LNCaP clone FGC (cell line): Measurements from ENCODE around the gene CEND1.

ENCODE experiments used
- DNase-seq: peaks from one replicate; pipeline ENCODE4 v3.0.0-alpha.2; 2011; ENCODE audit warnings: low read depth
- H3K4me3 ChIP-seq: 2 replicates; pipeline ENCODE4 v1.5.1; 2011; ENCODE audit warnings: mild to moderate bottlenecking, low read depth, low read length, control low read depth
- TF ChIP-seq, protein P1 (sequence below): IDR thresholded peaks from 2 replicates; pipeline ENCODE4 v1.5.1; 2012; ENCODE audit warnings: mild to moderate bottlenecking; ENCODE audit not compliant: control insufficient read depth, insufficient read depth; ENCODE audit errors: extremely low read depth

The CEND1 gene

GRCh38 chr11:794013-794765, 4.3 kb upstream of the CEND1 start:
- TF ChIP-seq, protein P1, sequence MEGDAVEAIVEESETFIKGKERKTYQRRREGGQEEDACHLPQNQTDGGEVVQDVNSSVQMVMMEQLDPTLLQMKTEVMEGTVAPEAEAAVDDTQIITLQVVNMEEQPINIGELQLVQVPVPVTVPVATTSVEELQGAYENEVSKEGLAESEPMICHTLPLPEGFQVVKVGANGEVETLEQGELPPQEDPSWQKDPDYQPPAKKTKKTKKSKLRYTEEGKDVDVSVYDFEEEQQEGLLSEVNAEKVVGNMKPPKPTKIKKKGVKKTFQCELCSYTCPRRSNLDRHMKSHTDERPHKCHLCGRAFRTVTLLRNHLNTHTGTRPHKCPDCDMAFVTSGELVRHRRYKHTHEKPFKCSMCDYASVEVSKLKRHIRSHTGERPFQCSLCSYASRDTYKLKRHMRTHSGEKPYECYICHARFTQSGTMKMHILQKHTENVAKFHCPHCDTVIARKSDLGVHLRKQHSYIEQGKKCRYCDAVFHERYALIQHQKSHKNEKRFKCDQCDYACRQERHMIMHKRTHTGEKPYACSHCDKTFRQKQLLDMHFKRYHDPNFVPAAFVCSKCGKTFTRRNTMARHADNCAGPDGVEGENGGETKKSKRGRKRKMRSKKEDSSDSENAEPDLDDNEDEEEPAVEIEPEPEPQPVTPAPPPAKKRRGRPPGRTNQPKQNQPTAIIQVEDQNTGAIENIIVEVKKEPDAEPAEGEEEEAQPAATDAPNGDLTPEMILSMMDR, result no peak
- no peak for DNase-seq
- peak overlapping the region; percentile 45 for H3K4me3 ChIP-seq

DNA sequence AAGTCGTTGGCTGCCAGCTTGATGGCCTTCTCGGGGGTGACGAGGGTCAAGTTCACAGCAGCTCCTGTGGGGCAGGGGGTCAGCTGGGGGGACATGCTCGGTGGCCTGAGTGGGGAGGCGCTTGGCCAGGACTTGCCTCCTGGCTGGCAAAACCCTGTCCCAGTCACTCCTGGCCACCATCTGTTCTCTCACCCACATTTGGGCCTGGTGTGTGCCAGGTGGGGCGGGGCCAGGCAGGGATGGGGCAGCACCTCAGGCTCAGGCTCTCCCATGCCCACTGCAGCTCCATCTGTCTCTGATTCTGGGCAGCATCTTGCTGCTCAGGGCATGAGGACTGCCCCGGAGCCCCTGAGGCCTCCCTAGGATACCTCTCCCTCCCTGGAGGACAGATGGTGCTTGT, 3.7 kb upstream of the CEND1 start:
- no peak overlapping the region for H3K4me3 ChIP-seq
- DNase-seq, result no peak
- TF ChIP-seq, protein P1, result no peak

DNA sequence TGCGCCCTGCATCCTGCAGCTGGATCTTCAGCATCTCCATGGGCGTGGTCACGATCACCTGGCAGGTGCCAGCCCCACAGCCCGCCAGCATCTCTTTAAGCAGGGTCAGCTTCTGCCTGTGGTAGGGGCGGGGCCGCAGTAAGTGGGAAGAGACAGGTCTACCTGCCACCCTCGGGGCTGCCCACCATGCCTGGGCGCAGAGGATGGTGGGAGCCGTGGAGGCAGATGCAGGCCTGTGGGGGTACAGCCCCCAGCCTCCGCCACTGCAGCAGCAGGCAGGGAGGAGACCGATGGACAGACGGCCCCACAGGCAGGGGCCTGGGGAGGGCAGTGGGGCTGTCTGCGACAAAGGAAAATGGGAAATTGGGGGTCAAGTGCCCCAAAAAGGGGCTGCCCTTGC, 3.0 kb upstream of the CEND1 start:
- H3K4me3 ChIP-seq, result no peak overlapping the region
- no peak for DNase-seq
- TF ChIP-seq, protein P1, result no peak

DNA sequence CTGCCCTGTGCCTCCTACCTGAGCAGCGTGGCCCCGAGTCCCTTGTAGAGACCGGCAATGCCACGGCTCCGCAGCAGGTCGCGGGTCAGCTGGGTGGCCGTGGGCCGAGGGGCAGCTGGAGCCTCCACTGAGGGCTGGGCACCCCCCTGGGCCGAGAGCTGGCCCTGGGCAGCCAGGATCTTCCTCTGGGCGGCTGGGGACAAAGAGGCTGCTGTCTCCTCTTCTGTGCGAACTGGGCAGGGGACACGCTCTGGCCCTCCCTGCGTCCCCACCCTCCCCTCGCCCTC, 2.6 kb upstream of the CEND1 start:
- TF ChIP-seq, protein P1, result no peak
- H3K4me3 ChIP-seq, result no peak overlapping the region
- no peak for DNase-seq

DNA sequence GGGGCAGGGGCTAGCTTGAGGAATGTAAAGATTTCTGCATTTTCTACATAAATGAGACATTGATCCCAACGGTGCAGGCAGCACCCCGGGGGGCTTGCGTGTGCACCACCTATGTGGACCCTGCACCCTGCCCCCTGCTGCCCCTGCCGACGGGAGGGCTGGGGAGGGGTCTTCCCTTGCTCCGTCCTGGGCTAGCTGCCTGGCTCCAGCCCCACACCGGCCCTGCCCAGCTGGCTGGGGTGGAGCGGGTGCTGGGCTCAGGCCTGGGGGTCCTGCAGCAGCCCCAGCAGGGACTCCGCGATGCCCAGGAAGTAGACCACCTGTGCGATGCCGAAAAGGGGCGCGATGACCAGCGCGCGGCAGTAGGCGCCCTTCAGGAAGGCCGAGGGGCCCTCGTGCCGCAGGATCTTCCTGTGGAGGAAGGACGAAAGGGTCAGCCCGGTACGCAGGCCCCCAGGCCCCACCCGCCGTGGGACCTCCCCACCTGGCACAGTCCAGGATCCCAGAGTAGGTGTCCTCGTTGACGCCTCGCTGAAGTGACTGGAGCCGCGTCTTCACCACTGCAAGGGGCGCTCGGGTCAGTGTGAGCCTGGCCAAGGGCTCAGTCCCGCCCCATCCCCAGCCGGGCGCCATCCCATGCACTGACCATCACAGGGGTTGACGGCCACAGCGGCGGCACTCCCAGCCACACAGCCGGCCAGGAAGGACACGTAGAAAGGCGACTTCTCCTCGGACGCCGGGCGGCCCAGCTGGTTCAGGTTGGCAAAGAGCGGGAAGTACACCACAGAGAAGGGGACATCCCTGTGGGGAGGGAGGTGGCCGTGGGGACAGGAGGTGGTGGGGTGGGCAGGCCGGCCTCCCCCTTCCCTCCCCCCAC, 2.0 kb upstream of the CEND1 start:
- DNase-seq, result no peak
- TF ChIP-seq, protein P1, result no peak
- no peak overlapping the region for H3K4me3 ChIP-seq

DNA sequence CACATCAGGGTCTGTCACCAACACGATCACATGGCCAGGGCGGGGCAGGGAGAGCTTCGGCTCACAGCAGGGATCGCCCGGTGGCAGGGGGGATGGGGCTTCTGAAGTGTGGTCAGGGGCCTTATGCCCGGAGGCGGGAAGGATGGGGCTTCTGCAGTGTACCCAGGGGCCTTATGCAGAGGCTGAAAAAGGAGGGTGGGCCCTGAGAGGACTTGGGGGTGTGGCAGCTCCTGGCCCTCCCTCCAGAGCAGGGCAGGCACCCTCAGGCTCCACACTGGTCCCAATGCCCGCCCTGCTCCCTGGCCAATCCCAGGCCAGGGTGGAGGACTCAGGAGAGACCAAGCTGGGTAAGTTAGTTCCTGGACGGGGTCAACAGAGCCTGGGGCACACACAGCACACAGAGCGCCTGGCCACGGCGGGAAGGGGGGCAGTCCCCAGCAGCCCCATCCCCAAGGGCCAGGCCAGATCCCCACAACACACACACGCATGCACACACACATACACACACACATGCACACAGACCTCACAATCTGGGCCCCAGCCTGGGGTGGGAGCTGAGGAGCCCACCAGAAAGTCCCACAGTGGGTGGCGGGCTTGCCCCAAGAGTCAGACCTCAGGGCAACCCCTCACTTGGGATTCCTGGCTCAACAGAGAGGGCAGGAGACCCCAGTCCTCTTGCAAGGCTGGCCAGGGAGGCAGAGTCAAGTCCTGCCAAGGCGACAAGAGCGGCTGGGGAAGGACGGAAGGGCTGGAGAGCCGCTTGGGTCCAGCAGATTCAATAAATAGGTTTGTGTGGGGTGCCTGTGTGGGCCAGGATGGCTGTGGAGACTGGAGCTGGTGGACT, 1.1 kb upstream of the CEND1 start:
- no peak overlapping the region for H3K4me3 ChIP-seq
- no peak for DNase-seq
- TF ChIP-seq, protein P1, result no peak
